ENCODE results near the gene SCTR.

Gene SCTR

GRCh38 chr2:119523383-119523951 lies 816 bp downstream of the SCTR start:
- no peak for DNase-seq (ENCODE audit: low read depth)

- no peak for DNase-seq (ENCODE audit: low read depth)
Measured at GRCh38 chr2:119522671-119523070, 1.6 kb downstream of the SCTR start.

- no peak for DNase-seq (ENCODE audit: low read depth)
Measured at GRCh38 chr2:119521433-119522050, 2.7 kb downstream of the SCTR start.

GRCh38 chr2:119520696-119521432 lies 3.4 kb downstream of the SCTR start:
- DNase-seq (ENCODE audit: low read depth) = no peak

GRCh38 chr2:119519057-119519408 lies 5.2 kb downstream of the SCTR start:
- no peak for DNase-seq (ENCODE audit: low read depth)

GRCh38 chr2:119518401-119519056 lies 5.8 kb downstream of the SCTR start:
- no peak for DNase-seq (ENCODE audit: low read depth)

- no peak for DNase-seq (ENCODE audit: low read depth)
Measured at GRCh38 chr2:119517433-119517832, 6.8 kb downstream of the SCTR start.

- no peak for DNase-seq (ENCODE audit: low read depth)
Measured at GRCh38 chr2:119516121-119516520, 8.2 kb downstream of the SCTR start.

- DNase-seq (ENCODE audit: low read depth) = no peak
Measured at GRCh38 chr2:119513832-119514231, 10.5 kb downstream of the SCTR start.

GRCh38 chr2:119512946-119513345 lies 11.3 kb downstream of the SCTR start:
- no peak for DNase-seq (ENCODE audit: low read depth)

- no peak for DNase-seq (ENCODE audit: low read depth)
Measured at GRCh38 chr2:119511989-119512388, 12.3 kb downstream of the SCTR start.

GRCh38 chr2:119508756-119509155 lies 15.5 kb downstream of the SCTR start:
- no peak for DNase-seq (ENCODE audit: low read depth)

- DNase-seq (ENCODE audit: low read depth) = no peak
Measured at GRCh38 chr2:119496682-119497081, 27.6 kb downstream of the SCTR start.

- DNase-seq (ENCODE audit: low read depth) = no peak
Measured at GRCh38 chr2:119495948-119496347, 28.3 kb downstream of the SCTR start.

GRCh38 chr2:119494163-119494790 lies 30.0 kb downstream of the SCTR start:
- DNase-seq (ENCODE audit: low read depth) = no peak

- peak; percentile 41 for DNase-seq (ENCODE audit: low read depth)
Measured at GRCh38 chr2:119491776-119492525, 32.3 kb downstream of the SCTR start.

GRCh38 chr2:119490653-119491195 lies 33.6 kb downstream of the SCTR start:
- DNase-seq (ENCODE audit: low read depth) = no peak

GRCh38 chr2:119490106-119490505 lies 34.2 kb downstream of the SCTR start:
- no peak for DNase-seq (ENCODE audit: low read depth)

GRCh38 chr2:119489232-119489952 lies 34.9 kb downstream of the SCTR start:
- DNase-seq (ENCODE audit: low read depth) = no peak

- no peak for DNase-seq (ENCODE audit: low read depth)
Measured at GRCh38 chr2:119488245-119489214, 35.8 kb downstream of the SCTR start.
